GM19395 (cell line): ENCODE measurements around the gene GALNT14.

Source experiments
- ATAC-seq: cut with Tn5 transposase; IDR thresholded peaks from one replicate; pipeline ENCODE4 v1.9.1; 2021; ENCODE audit warnings: mild to moderate bottlenecking, moderate library complexity; ENCODE audit not compliant: unreplicated experiment

Gene GALNT14

GRCh38 chr2:31060397-31060796 lies 77.8 kb downstream of the GALNT14 start:
- no peak for ATAC-seq

GRCh38 chr2:31058096-31059035 lies 79.9 kb downstream of the GALNT14 start:
- no peak for ATAC-seq

- no peak for ATAC-seq
Measured at GRCh38 chr2:31057691-31058090, 80.5 kb downstream of the GALNT14 start.

GRCh38 chr2:31055938-31056337 lies 82.3 kb downstream of the GALNT14 start:
- no peak for ATAC-seq

GRCh38 chr2:31054842-31055388 lies 83.3 kb downstream of the GALNT14 start:
- no peak for ATAC-seq

- no peak for ATAC-seq
Measured at GRCh38 chr2:31053929-31054782, 84.1 kb downstream of the GALNT14 start.

GRCh38 chr2:31052284-31052683 lies 86.0 kb downstream of the GALNT14 start:
- no peak for ATAC-seq

GRCh38 chr2:31051258-31052140 lies 86.7 kb downstream of the GALNT14 start:
- no peak for ATAC-seq

GRCh38 chr2:31049916-31050588 lies 88.2 kb downstream of the GALNT14 start:
- no peak for ATAC-seq

- no peak for ATAC-seq
Measured at GRCh38 chr2:31049264-31049663, 89.0 kb downstream of the GALNT14 start.

- ATAC-seq: no peak
Measured at GRCh38 chr2:31047599-31047998, 90.6 kb downstream of the GALNT14 start.

GRCh38 chr2:31038385-31038784 lies 99.9 kb downstream of the GALNT14 start:
- no peak for ATAC-seq

GRCh38 chr2:31037058-31037457 lies 101.2 kb downstream of the GALNT14 start:
- ATAC-seq: no peak

- no peak for ATAC-seq
Measured at GRCh38 chr2:31033032-31033431, 105.2 kb downstream of the GALNT14 start.

GRCh38 chr2:31032475-31032874 lies 105.8 kb downstream of the GALNT14 start:
- no peak for ATAC-seq

- peak; percentile 99 for ATAC-seq
Measured at GRCh38 chr2:31031132-31031706, 107.0 kb downstream of the GALNT14 start.

GRCh38 chr2:31028417-31028816 lies 109.8 kb downstream of the GALNT14 start:
- ATAC-seq: no peak

GRCh38 chr2:31027549-31027948 lies 110.7 kb downstream of the GALNT14 start:
- ATAC-seq: no peak

- no peak for ATAC-seq
Measured at GRCh38 chr2:31023541-31023940, 114.7 kb downstream of the GALNT14 start.

- ATAC-seq: no peak
Measured at GRCh38 chr2:31020713-31021112, 117.5 kb downstream of the GALNT14 start.
